Neutrophil (primary cell): Measurements from ENCODE around the gene SPRTN.

Experiments
- H3K27ac ChIP-seq: fragments of 200-600 bp; sonication (generic); 2 replicates; pipeline ENCODE4 v1.5.1; 2016; ENCODE audit warnings: mild to moderate bottlenecking, moderate library complexity
- H3K27me3 ChIP-seq: fragments of 200-600 bp; sonication (generic); 2 replicates; pipeline ENCODE4 v1.6.0; 2016; ENCODE audit warnings: mild to moderate bottlenecking
- H3K36me3 ChIP-seq: fragments of 200-600 bp; sonication (generic); 2 replicates; pipeline ENCODE4 v1.5.1; 2017
- H3K4me1 ChIP-seq, 2 experiments: fragments of 200-600 bp in 1 of 2; sonication (generic) in 1 of 2; 1 replicate in 1 of 2; 2 replicates in 1 of 2; pipeline versions ENCODE4 v1.5.1 to v1.6.1; 2013 to 2016; ENCODE audit warnings: low read depth in 1 of 2, low read length in 1 of 2, mild to moderate bottlenecking in 1 of 2, moderate library complexity in 1 of 2; ENCODE audit not compliant: control insufficient read depth in 1 of 2, insufficient read depth in 1 of 2
- H3K4me3 ChIP-seq, 2 experiments: fragments of 200-600 bp in 1 of 2; sonication (generic) in 1 of 2; 1 replicate in 1 of 2; 2 replicates in 1 of 2; pipeline ENCODE4 v1.5.1; 2013 to 2016; ENCODE audit warnings: low read depth in 1 of 2, low read length in 1 of 2, mild to moderate bottlenecking in 1 of 2, moderate library complexity in 1 of 2
- H3K9me3 ChIP-seq: fragments of 200-600 bp; sonication (generic); 2 replicates; pipeline ENCODE4 v1.5.1; 2016
- TF ChIP-seq, protein P1 (sequence below): fragments of 200-600 bp; sonication (generic); IDR thresholded peaks from 2 replicates; pipeline ENCODE4 v1.5.1; 2016; ENCODE audit warnings: antibody characterized with exemption

Gene SPRTN

DNA sequence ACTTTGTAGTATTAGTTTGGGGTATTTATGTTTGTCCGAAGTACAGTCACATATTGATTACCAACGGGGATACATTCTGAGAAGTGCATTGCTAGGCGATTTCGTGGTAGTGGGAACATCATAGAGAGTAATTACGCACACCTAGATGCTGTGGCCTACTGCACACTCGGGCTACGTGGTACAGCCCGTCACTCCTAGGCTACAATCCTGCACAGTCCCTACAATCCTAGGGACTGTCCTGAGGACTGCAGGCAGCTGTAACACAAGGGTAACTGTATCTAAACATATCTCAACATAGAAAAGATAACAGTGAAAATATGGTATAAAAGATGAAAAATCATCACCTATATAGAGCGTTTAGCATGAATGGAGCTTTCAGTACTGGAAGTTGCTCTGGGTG lies 19.0 kb upstream of the SPRTN start:
- TF ChIP-seq, protein P1, sequence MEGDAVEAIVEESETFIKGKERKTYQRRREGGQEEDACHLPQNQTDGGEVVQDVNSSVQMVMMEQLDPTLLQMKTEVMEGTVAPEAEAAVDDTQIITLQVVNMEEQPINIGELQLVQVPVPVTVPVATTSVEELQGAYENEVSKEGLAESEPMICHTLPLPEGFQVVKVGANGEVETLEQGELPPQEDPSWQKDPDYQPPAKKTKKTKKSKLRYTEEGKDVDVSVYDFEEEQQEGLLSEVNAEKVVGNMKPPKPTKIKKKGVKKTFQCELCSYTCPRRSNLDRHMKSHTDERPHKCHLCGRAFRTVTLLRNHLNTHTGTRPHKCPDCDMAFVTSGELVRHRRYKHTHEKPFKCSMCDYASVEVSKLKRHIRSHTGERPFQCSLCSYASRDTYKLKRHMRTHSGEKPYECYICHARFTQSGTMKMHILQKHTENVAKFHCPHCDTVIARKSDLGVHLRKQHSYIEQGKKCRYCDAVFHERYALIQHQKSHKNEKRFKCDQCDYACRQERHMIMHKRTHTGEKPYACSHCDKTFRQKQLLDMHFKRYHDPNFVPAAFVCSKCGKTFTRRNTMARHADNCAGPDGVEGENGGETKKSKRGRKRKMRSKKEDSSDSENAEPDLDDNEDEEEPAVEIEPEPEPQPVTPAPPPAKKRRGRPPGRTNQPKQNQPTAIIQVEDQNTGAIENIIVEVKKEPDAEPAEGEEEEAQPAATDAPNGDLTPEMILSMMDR: no peak
- Histone ChIP-seq H3K27ac (no peak overlapping the region), H3K4me3 (no peak overlapping the region), H3K36me3 (no peaks in the 10 kb centered on the region), H3K4me1 (no peaks in the 10 kb centered on the region), H3K27me3 (no peaks in the 10 kb centered on the region), H3K9me3 (no peaks in the 10 kb centered on the region)

DNA sequence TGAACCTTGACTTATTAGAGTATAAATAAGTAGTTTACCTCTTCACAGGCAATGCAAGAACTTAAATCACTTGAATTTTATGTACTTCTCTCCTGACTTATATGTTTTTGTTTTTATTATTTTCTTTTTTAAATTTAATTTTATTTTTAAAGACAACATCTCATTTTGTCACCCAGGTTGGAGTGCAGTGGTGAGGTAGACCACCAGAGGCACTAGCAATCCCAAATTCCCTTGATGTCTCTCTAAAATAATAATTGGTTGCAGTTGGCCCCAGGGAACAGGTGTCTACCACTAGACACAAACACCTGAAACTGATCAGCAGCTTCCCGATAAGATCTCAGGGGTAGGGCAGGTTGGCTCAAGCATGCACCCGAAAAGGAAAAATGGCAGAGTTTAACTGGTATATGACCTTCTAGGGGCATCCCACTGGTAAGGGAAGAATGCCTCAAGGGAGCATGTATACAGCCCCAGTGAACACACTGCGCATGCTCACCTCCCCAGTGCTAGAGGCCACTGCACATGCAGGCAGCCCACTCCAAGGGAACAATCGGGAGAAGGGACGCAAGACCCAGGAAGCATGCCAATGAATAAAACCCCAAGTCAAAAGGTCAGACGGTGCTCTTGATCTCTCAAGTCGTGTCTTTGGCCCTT lies 15.1 kb upstream of the SPRTN start:
- Histone ChIP-seq H3K4me1 (no peaks in the 10 kb centered on the region), H3K9me3 (no peaks in the 10 kb centered on the region), H3K4me3 (no peak overlapping the region), H3K27ac (no peak overlapping the region), H3K36me3 (no peaks in the 10 kb centered on the region), H3K27me3 (no peaks in the 10 kb centered on the region)
- TF ChIP-seq, protein P1: no peak

DNA sequence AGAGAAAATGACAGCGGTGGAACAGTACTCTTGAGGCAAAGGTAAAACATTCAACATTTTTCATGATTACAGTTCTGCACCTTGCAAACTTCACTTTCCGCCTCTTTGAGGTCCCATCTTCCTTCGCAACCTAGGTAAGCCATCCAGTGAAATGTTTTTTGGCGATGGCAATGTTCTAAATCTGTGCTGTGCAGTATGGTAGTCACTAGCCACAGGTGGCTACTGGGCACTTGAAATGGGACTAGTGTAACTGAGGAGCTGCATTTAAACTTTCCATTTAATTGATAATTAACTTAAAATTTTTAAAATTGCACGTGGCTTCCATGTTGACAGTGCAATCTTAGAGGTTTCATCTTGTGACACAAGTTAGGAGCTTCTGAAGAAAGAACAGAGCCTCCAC lies 13.4 kb upstream of the SPRTN start:
- TF ChIP-seq, protein P1: no peak
- no peaks in the 10 kb centered on the region for H3K9me3 ChIP-seq
- no peaks in the 10 kb centered on the region for H3K36me3 ChIP-seq
- no peak overlapping the region for H3K4me3 ChIP-seq
- H3K27me3 ChIP-seq: no peaks in the 10 kb centered on the region
- H3K4me1 ChIP-seq: no peaks in the 10 kb centered on the region
- H3K27ac ChIP-seq: no peak overlapping the region

DNA sequence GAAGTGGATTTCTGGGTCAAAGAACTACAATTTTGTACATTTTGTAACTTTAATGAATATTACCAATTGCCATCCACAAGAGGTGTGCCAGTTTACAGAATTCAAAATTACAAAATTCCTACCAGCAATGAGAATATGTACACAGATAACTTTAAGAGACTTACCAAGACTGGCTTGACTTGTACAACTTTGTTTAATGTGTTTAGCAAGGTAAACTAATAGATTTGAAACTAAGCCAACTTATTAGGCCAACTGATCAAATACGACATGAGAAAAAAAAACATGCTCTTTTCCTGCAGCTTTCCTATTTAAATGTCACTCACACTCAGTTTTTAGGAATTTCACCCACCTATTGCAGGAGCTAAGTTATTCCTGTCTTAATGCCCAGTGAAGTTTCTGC lies 11.8 kb upstream of the SPRTN start:
- Histone ChIP-seq H3K9me3 (no peaks in the 10 kb centered on the region), H3K36me3 (peaks cover 1% of the 10 kb centered on the region), H3K27me3 (no peaks in the 10 kb centered on the region), H3K4me1 (no peaks in the 10 kb centered on the region), H3K27ac (no peak overlapping the region), H3K4me3 (no peak overlapping the region)
- TF ChIP-seq, protein P1: no peak

DNA sequence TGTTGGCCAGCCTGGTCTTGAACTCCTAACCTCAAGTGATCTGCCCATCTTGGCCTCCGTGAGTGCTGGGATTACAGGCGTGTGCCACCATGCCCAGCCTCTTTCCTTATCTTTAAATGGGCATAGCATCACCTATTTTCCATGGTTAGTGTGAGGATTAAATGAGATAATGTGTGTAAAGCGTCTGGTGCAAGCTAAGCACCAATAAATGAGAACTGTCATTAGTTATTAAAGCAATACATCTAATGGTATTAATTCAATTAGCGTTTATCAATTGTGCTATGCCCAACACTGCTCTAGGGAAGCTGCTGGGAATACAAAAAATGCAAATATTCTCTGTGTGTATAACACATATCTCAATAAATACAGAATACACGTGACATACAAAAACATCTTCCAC lies 10.5 kb upstream of the SPRTN start:
- Histone ChIP-seq H3K9me3 (no peaks in the 10 kb centered on the region), H3K27me3 (no peaks in the 10 kb centered on the region), H3K36me3 (peaks cover 4% of the 10 kb centered on the region), H3K27ac (no peak overlapping the region), H3K4me1 (no peaks in the 10 kb centered on the region), H3K4me3 (no peak overlapping the region)
- TF ChIP-seq, protein P1: no peak

DNA sequence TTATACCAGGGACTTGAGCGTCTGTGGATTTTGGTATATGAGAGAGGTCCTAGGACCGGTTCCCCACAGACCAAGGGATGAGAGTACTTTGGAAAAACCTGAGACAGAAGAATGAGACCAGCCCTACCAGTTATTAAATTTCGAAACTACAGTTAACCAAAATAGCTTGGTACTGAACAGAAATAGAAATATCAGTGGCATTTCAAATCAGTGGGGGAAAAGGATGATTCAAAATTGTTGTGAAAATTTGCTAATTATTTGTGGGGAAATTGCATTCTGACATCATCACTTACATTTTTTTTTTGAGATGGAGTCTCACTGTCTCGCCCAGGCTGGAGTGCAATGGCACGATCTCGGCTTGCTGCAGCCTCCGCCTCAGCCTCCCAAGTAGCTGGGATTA lies 8.6 kb upstream of the SPRTN start:
- Histone ChIP-seq H3K36me3 (peaks cover 8% of the 10 kb centered on the region), H3K4me3 (no peak overlapping the region), H3K4me1 (peaks cover 12 to 16% of the 10 kb centered on the region in 2 experiments), H3K9me3 (no peaks in the 10 kb centered on the region), H3K27me3 (no peaks in the 10 kb centered on the region), H3K27ac (no peak overlapping the region)
- TF ChIP-seq, protein P1: no peak
